HFFc6 (cell line): ENCODE data around the gene TRPM2. TPM values are rescaled to one million over a fixed set of nuclear protein-coding genes. Genes with fewer than 3 reads are reported as not detected.

Experiments
- DNase-seq: peaks from one replicate; pipeline ENCODE4 v3.0.0-alpha.2; 2018
- H3K27ac Mint-ChIP-seq: 2 replicates; pipeline ENCODE4 v1.8.0; 2020; ENCODE audit warnings: mild to moderate bottlenecking, mixed read lengths
- H3K27me3 Mint-ChIP-seq: 2 replicates; pipeline ENCODE4 v1.8.0; 2021; ENCODE audit warnings: mild to moderate bottlenecking, moderate library complexity, mixed read lengths; ENCODE audit not compliant: insufficient read depth
- H3K36me3 Mint-ChIP-seq: 2 replicates; pipeline ENCODE4 v1.8.0; 2021; ENCODE audit warnings: low read depth, mixed read lengths
- H3K4me1 Mint-ChIP-seq: 2 replicates; pipeline ENCODE4 v1.8.0; 2020; ENCODE audit warnings: low read depth, mixed read lengths
- H3K4me3 Mint-ChIP-seq: 2 replicates; pipeline ENCODE4 v1.8.0; 2020; ENCODE audit warnings: mild to moderate bottlenecking, moderate library complexity, mixed read lengths
- H3K9me3 Mint-ChIP-seq: 2 replicates; pipeline ENCODE4 v1.8.0; 2020; ENCODE audit warnings: mild to moderate bottlenecking, mixed read lengths
- total RNA-seq, 6 experiments: library from RNA; stranded (reverse); fragmentation: NEBNext Ultra II Directional; extraction: Animal tissue kit (Norgen Biotek cat#: 25700); gene quantifications; 2 replicates in 1 of 6; 3 replicates in 5 of 6; pipeline ENCODE4 v1.2.3, GENCODE V29; 2021
- TF ChIP-seq, protein P1 (sequence below): fragments of 200-600 bp; sonication (generic); IDR thresholded peaks from 2 replicates; pipeline ENCODE4 v1.5.0; 2021; ENCODE audit warnings: antibody characterized with exemption, mild to moderate bottlenecking

TRPM2 gene
- total RNA-seq, 6 experiments from 2014 or later, result 0.09 to 0.31 (median 0.20) TPM; not detected in 2

DNA sequence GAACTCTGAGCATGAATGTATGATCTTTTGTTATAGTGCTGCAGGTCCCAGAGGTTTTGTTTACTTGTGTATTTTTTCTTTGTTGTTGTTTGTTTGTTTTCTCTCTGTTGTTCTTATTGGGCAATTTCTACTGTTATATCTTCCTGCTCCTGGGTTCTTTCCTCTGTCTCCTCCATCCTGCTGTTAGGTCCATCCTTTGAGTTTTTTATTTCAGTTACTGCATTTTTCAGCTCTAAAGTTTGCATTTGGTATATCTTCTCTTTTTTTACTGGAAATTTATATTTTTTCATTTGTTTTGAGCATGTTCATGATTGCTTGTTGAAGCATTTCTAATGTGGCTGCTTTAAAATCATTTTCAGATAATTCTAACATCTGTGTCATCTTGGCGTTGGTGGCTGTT, 9.9 kb downstream of the TRPM2 start:
- Mint-ChIP-seq H3K9me3 (peaks cover 33% of the 10 kb centered on the region), H3K27ac (no peak overlapping the region), H3K4me3 (no peak overlapping the region), H3K27me3 (peaks cover 6% of the 10 kb centered on the region; the same call in 1 of the 2 replicates), H3K36me3 (peaks cover 13% of the 10 kb centered on the region), H3K4me1 (no peaks in the 10 kb centered on the region)
- TF ChIP-seq, protein P1, sequence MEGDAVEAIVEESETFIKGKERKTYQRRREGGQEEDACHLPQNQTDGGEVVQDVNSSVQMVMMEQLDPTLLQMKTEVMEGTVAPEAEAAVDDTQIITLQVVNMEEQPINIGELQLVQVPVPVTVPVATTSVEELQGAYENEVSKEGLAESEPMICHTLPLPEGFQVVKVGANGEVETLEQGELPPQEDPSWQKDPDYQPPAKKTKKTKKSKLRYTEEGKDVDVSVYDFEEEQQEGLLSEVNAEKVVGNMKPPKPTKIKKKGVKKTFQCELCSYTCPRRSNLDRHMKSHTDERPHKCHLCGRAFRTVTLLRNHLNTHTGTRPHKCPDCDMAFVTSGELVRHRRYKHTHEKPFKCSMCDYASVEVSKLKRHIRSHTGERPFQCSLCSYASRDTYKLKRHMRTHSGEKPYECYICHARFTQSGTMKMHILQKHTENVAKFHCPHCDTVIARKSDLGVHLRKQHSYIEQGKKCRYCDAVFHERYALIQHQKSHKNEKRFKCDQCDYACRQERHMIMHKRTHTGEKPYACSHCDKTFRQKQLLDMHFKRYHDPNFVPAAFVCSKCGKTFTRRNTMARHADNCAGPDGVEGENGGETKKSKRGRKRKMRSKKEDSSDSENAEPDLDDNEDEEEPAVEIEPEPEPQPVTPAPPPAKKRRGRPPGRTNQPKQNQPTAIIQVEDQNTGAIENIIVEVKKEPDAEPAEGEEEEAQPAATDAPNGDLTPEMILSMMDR, result no peak
- DNase-seq, result no peak

- no peak overlapping the region for H3K27ac Mint-ChIP-seq
- no peaks in the 10 kb centered on the region for H3K4me1 Mint-ChIP-seq
- TF ChIP-seq, protein P1, result no peak
- DNase-seq, result no peak
- H3K36me3 Mint-ChIP-seq, result peaks cover 13% of the 10 kb centered on the region
- no peak overlapping the region for H3K4me3 Mint-ChIP-seq
- H3K27me3 Mint-ChIP-seq, result no peaks in the 10 kb centered on the region; the same call in 1 of the 2 replicates
- H3K9me3 Mint-ChIP-seq, result peaks cover 28% of the 10 kb centered on the region
These were observed 11.0 kb downstream of the TRPM2 start for GRCh38 chr21:44364151-44365053.

DNA sequence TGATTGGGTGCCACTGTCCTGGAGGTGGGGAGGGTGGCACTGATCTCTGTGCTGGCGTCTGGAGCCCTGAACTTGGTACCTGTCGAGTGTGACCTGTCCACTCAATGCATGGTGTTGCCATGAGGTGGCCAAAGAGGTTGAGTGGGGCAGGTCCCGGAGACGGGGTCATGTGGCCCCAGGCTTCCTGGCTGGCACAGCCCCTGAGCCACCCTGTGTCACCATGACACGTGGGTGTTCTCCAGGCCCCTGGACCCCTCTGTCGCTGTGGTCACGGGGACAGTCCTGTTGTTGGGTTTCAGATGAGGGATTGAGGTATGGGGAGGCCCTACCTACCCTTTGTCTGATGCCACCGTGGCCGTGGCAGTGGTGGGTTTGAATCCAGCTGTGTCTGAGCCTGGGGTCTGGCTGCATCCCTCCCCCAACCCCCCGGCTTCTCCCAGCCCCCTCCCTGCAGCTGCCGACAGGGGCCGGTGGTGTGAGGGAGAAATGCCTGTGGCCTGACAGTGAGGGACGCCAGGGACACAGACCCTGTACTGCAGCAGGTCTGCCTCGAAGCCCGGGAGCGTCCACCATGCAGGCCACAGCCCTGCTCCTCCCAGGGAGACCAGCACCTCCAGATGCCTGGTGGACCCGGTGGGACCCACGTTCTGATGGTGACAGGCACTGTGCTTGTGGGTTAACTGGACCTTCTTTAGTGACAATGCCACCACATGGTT, 12.0 kb downstream of the TRPM2 start:
- Mint-ChIP-seq H3K27ac (no peak overlapping the region), H3K9me3 (peaks cover 31% of the 10 kb centered on the region), H3K27me3 (no peaks in the 10 kb centered on the region; the same call in 1 of the 2 replicates), H3K36me3 (peaks cover 13% of the 10 kb centered on the region), H3K4me1 (no peaks in the 10 kb centered on the region), H3K4me3 (no peak overlapping the region)
- no peak for DNase-seq
- TF ChIP-seq, protein P1, result no peak

DNA sequence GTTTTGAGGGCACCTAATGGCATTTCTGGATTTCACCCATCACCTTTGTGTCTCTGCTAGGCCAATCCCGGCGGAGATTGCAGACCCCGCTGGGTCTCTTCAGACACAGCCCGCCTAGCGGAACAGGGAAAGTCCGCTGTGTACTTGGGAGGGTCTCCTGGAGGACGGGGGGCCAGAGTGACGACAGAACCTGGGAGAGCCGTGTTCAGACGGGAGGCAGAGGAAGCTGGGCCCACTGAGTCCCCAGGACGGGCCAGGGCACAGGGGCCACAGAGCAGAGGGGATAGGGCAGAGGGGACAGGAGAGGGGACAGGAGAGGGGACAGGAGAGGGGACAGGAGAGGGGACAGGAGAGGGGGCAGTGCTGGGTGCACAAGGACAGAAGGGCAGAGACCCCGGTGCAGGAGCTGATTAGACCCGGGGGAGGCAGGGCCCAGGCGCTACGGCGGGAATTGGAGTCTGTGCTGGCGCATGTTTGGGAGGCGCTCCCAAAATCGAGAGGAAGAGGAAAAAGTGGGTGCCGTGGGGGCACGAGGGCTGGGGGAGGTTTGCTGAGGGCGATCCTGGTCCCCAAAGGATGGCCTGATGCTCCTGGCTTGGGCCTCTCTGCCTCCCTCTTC, 12.7 kb downstream of the TRPM2 start:
- Mint-ChIP-seq H3K4me3 (no peak overlapping the region), H3K36me3 (peaks cover 13% of the 10 kb centered on the region), H3K4me1 (no peaks in the 10 kb centered on the region), H3K9me3 (peaks cover 36% of the 10 kb centered on the region), H3K27me3 (no peaks in the 10 kb centered on the region; the same call in 1 of the 2 replicates), H3K27ac (no peak overlapping the region)
- TF ChIP-seq, protein P1, result no peak
- no peak for DNase-seq

- H3K27me3 Mint-ChIP-seq, result no peaks in the 10 kb centered on the region; the same call in 1 of the 2 replicates
- peaks cover 41% of the 10 kb centered on the region for H3K9me3 Mint-ChIP-seq
- peaks cover 13% of the 10 kb centered on the region for H3K36me3 Mint-ChIP-seq
- H3K27ac Mint-ChIP-seq, result no peak overlapping the region
- H3K4me3 Mint-ChIP-seq, result no peak overlapping the region
- no peak for DNase-seq
- no peaks in the 10 kb centered on the region for H3K4me1 Mint-ChIP-seq
- TF ChIP-seq, protein P1, result no peak
These were observed 13.3 kb downstream of the TRPM2 start for GRCh38 chr21:44366586-44367211.
